Chondrocyte (in vitro differentiated cells): ENCODE data around the gene PRMT1. TPM values are rescaled to one million over a fixed set of nuclear protein-coding genes. Genes with fewer than 3 reads are reported as not detected.
"Not testable (repeated sequence)": the region's sequence is repeated elsewhere in the genome, so short reads cannot be mapped to it uniquely, and the experiment has no call there.

Experiments
- DNase-seq: peaks from one replicate; pipeline ENCODE4 v3.0.0; 2021; ENCODE audit warnings: mixed read lengths, low spot score
- H3K27ac Mint-ChIP-seq: one replicate; pipeline ENCODE4 v1.8.0; 2021; ENCODE audit warnings: mild to moderate bottlenecking, moderate library complexity, mixed read lengths; ENCODE audit not compliant: unreplicated experiment
- H3K27me3 Mint-ChIP-seq: 2 replicates; pipeline ENCODE4 v1.8.0; 2021; ENCODE audit warnings: low read depth, mixed read lengths
- H3K36me3 Mint-ChIP-seq: 2 replicates; pipeline ENCODE4 v1.8.0; 2021; ENCODE audit warnings: low read depth, mixed read lengths
- H3K4me1 Mint-ChIP-seq: 2 replicates; pipeline ENCODE4 v1.8.0; 2021; ENCODE audit warnings: low read depth, mild to moderate bottlenecking, mixed read lengths
- H3K4me3 Mint-ChIP-seq: one replicate; pipeline ENCODE4 v1.8.0; 2021; ENCODE audit warnings: mild to moderate bottlenecking, moderate library complexity, mixed read lengths; ENCODE audit not compliant: unreplicated experiment
- H3K9me3 Mint-ChIP-seq: 2 replicates; pipeline ENCODE4 v1.8.0; 2021; ENCODE audit warnings: low read depth, mixed read lengths
- CTCF ChIP-seq: fragments of 200-600 bp; sonication (generic); IDR thresholded peaks from 2 replicates; pipeline ENCODE4 v1.5.0; 2021; ENCODE audit warnings: antibody characterized with exemption, mild to moderate bottlenecking, moderate library complexity
- microRNA-seq: library from miRNA; unstranded; fragments of <30 nt; microRNA quantifications from one replicate; pipeline ENCODE4 v1.2.0, GENCODE V29; 2020; ENCODE audit warnings: borderline number of aligned reads
- total RNA-seq: library from RNA; stranded (reverse); gene quantifications from 3 replicates; pipeline ENCODE4 v1.2.1, GENCODE V29; 2021

Gene PRMT1
- total RNA-seq, 1 donor from 2014 or later = 98.0 TPM

DNA sequence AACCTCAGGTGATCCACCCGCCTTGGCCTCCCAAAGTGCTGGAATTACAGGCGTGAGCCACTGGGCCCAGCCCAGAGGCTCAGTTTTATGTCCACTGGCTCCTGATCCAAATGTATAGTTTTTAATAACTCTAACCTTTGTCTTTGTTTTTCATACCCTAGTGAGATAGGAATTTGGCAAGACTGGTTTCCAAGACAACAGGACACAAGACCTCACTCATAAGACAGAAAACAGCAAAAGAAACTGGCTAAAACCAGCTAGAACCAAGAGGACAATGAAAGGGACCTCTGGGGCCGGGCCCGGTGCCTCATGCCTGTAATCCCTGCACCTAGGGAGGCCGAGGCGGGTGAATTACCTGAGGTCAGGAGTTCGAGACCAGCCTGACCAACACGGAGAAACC lies 41.4 kb downstream of the PRMT1 start:
- Mint-ChIP-seq H3K27me3 (no peaks in the 10 kb centered on the region), H3K36me3 (no peaks in the 10 kb centered on the region), H3K4me3 (no peak overlapping the region), H3K27ac (peak overlapping the region; percentile 83), H3K4me1 (peaks cover 21% of the 10 kb centered on the region), H3K9me3 (no peaks in the 10 kb centered on the region)
- DNase-seq = no peak
- no peak for TF ChIP-seq CTCF

DNA sequence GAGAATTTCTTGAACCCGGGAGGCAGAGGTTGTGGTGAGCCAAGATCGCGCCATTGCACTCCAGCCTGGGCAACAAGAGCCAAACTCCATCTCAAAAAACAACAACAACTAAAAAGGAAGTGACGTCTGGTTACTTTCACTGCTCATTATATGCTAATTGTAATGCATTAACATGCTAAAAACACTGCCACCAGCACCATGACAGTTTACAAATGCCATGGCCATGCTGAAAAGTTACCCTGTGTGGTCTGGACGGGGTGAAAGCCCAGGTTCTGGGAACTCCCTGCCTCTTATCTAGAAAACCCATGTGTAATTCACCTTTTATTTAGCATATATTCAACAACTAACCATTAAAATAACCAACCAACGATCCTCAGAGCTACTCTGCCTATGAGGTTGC lies 41.9 kb downstream of the PRMT1 start:
- no peak for TF ChIP-seq CTCF
- Mint-ChIP-seq H3K27ac (peak overlapping the region; percentile 70), H3K9me3 (no peaks in the 10 kb centered on the region), H3K4me1 (peaks cover 21% of the 10 kb centered on the region), H3K27me3 (no peaks in the 10 kb centered on the region), H3K36me3 (no peaks in the 10 kb centered on the region), H3K4me3 (no peak overlapping the region)
- DNase-seq = no peak

DNA sequence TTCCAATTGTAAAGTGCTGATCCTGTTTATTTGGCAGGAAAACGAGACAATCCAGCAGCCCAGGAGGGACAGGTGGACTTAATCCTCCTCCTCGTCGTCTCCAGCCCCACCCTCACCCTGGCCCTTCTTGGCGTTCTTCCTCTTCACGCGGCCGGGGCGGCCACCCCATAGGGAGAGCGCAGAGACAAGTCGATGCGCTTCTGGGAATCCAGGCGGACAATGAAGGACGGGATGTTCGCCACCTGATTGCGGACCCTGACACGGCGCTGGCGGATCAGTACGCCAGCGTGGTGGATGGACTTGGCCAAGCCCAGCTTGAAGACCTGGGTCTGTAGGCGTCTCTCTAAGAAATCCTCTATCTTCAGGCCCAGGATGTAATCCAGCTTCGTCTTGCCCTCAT lies 42.3 kb downstream of the PRMT1 start:
- not testable (repeated sequence) for H3K4me3 Mint-ChIP-seq, H3K9me3 Mint-ChIP-seq, H3K27me3 Mint-ChIP-seq, H3K36me3 Mint-ChIP-seq, DNase-seq
- peaks cover 25% of the 10 kb centered on the region for H3K4me1 Mint-ChIP-seq
- peak overlapping the region; percentile 70 for H3K27ac Mint-ChIP-seq

GRCh38 chr19:49727217-49728030 lies 50.4 kb downstream of the PRMT1 start:
- peaks cover 11% of the 10 kb centered on the region for H3K4me1 Mint-ChIP-seq
- H3K36me3 Mint-ChIP-seq = no peaks in the 10 kb centered on the region
- TF ChIP-seq CTCF = no peak
- no peaks in the 10 kb centered on the region for H3K27me3 Mint-ChIP-seq
- H3K4me3 Mint-ChIP-seq = no peak overlapping the region
- no peak overlapping the region for H3K27ac Mint-ChIP-seq
- no peaks in the 10 kb centered on the region for H3K9me3 Mint-ChIP-seq
- no peak for DNase-seq

- no peak for TF ChIP-seq CTCF
- H3K27ac Mint-ChIP-seq = no peak overlapping the region
- H3K9me3 Mint-ChIP-seq = no peaks in the 10 kb centered on the region
- no peaks in the 10 kb centered on the region for H3K4me1 Mint-ChIP-seq
- DNase-seq = no peak
- no peak overlapping the region for H3K4me3 Mint-ChIP-seq
- no peaks in the 10 kb centered on the region for H3K36me3 Mint-ChIP-seq
- no peaks in the 10 kb centered on the region for H3K27me3 Mint-ChIP-seq
Observed at GRCh38 chr19:49730166-49730565, 53.1 kb downstream of the PRMT1 start.

Small RNAs within 50 kb of the gene (microRNA-seq; reads per million reads assigned to microRNA genes)
- not detected for gene MIR5088

Other genes with a start within 250 kb of the PRMT1 start
- 0.17 to 0.47 TPM (median 0.33 TPM) in 3 replicates for gene SLC17A7, start 235.7 kb upstream of the PRMT1 start, total RNA-seq
- 52.1 to 60.2 TPM (median 54.6 TPM) in 3 replicates for gene PIH1D1, start 225.5 kb upstream of the PRMT1 start, total RNA-seq
- gene ALDH16A1, start 224.0 kb upstream of the PRMT1 start, total RNA-seq = 23.2 to 34.9 TPM (median 24.5 TPM) in 3 replicates
- gene FLT3LG, start 203.1 kb upstream of the PRMT1 start, total RNA-seq = 1.6 to 3.4 TPM (median 1.9 TPM) in 3 replicates
- gene RPL13A, start 189.7 kb upstream of the PRMT1 start, total RNA-seq = 1,566 to 1,771 TPM (median 1,602 TPM) in 3 replicates
- gene RPS11, start 180.8 kb upstream of the PRMT1 start, total RNA-seq = 1,193 to 1,478 TPM (median 1,199 TPM) in 3 replicates
- gene FCGRT, start 164.6 kb upstream of the PRMT1 start, total RNA-seq = 103 to 112 TPM (median 103 TPM) in 3 replicates
- 233 to 326 TPM (median 298 TPM) in 3 replicates for gene RCN3, start 149.3 kb upstream of the PRMT1 start, total RNA-seq
- 41.0 to 47.0 TPM (median 46.5 TPM) in 3 replicates for gene NOSIP, start 96.7 kb upstream of the PRMT1 start, total RNA-seq
- gene PRRG2, start 96.0 kb upstream of the PRMT1 start, total RNA-seq = 0.17 to 0.56 TPM (median 0.39 TPM) in 3 replicates
- gene PRR12, start 86.1 kb upstream of the PRMT1 start, total RNA-seq = 23.8 to 33.9 TPM (median 28.1 TPM) in 3 replicates
- gene RRAS, start 37.1 kb upstream of the PRMT1 start, total RNA-seq = 61.7 to 113 TPM (median 104 TPM) in 3 replicates
- 76.3 to 79.0 TPM (median 77.3 TPM) in 3 replicates for gene SCAF1, start 35.1 kb upstream of the PRMT1 start, total RNA-seq
- 45.8 to 75.3 TPM (median 53.0 TPM) in 3 replicates for gene IRF3, start 11.4 kb upstream of the PRMT1 start, total RNA-seq
- 18.3 to 26.6 TPM (median 21.4 TPM) in 3 replicates for gene BCL2L12, start 11.3 kb upstream of the PRMT1 start, total RNA-seq
- gene ADM5, start 12.3 kb downstream of the PRMT1 start, total RNA-seq = 0.49 to 1.4 TPM (median 0.52 TPM) in 3 replicates
- gene CPT1C, start 13.8 kb downstream of the PRMT1 start, total RNA-seq = 26.3 to 30.7 TPM (median 27.3 TPM) in 3 replicates
- not detected in 3 replicates for gene TSKS, start 86.0 kb downstream of the PRMT1 start, total RNA-seq
- 144 to 149 TPM (median 146 TPM) in 3 replicates for gene AP2A1, start 89.7 kb downstream of the PRMT1 start, total RNA-seq
- gene FUZ, start 136.0 kb downstream of the PRMT1 start, total RNA-seq = 10.2 to 19.8 TPM (median 10.8 TPM) in 3 replicates
- 40.0 to 44.6 TPM (median 40.1 TPM) in 3 replicates for gene MED25, start 141.0 kb downstream of the PRMT1 start, total RNA-seq
- 168 to 229 TPM (median 170 TPM) in 3 replicates for gene PTOV1, start 173.9 kb downstream of the PRMT1 start, total RNA-seq
- gene PNKP, start 190.3 kb downstream of the PRMT1 start, total RNA-seq = 51.4 to 97.0 TPM (median 52.4 TPM) in 3 replicates
- gene AKT1S1, start 200.1 kb downstream of the PRMT1 start, total RNA-seq = 52.0 to 70.5 TPM (median 55.8 TPM) in 3 replicates
- gene TBC1D17, start 200.4 kb downstream of the PRMT1 start, total RNA-seq = 36.3 to 45.3 TPM (median 44.8 TPM) in 3 replicates
- gene IL4I1, start 219.6 kb downstream of the PRMT1 start, total RNA-seq = 0.17 TPM in 1 of 3 replicates, not detected in the others